ENCODE results near the gene KMT2E.

DNA sequence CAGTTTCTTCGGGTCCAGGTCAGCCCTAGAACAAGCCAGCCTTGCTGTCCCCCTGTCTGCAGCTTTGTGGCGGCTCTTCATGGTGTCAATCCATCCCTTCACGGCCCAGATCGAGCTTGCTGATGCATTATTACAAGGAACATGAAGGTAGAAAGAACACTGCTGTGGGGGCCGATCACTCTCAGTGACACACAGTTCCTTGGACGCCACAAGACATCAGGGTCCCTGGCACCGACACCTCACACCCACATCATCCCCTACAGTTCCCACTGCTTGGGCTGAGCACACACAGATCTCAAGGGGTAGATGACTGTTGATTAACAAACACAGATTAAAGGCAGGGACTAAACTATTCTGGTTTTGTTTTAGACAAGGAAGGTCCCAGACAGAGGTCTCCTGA lies 119.4 kb downstream of the KMT2E start:
- TF ChIP-seq, protein P1, sequence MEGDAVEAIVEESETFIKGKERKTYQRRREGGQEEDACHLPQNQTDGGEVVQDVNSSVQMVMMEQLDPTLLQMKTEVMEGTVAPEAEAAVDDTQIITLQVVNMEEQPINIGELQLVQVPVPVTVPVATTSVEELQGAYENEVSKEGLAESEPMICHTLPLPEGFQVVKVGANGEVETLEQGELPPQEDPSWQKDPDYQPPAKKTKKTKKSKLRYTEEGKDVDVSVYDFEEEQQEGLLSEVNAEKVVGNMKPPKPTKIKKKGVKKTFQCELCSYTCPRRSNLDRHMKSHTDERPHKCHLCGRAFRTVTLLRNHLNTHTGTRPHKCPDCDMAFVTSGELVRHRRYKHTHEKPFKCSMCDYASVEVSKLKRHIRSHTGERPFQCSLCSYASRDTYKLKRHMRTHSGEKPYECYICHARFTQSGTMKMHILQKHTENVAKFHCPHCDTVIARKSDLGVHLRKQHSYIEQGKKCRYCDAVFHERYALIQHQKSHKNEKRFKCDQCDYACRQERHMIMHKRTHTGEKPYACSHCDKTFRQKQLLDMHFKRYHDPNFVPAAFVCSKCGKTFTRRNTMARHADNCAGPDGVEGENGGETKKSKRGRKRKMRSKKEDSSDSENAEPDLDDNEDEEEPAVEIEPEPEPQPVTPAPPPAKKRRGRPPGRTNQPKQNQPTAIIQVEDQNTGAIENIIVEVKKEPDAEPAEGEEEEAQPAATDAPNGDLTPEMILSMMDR (IDR thresholded peaks at IDR 0.05), result no peak
- no peak for TF ChIP-seq POLR2A (IDR thresholded peaks at IDR 0.05)

Measured in testis (tissue), 2 donors.